Measurements from ENCODE around the gene NKD1.

DNA sequence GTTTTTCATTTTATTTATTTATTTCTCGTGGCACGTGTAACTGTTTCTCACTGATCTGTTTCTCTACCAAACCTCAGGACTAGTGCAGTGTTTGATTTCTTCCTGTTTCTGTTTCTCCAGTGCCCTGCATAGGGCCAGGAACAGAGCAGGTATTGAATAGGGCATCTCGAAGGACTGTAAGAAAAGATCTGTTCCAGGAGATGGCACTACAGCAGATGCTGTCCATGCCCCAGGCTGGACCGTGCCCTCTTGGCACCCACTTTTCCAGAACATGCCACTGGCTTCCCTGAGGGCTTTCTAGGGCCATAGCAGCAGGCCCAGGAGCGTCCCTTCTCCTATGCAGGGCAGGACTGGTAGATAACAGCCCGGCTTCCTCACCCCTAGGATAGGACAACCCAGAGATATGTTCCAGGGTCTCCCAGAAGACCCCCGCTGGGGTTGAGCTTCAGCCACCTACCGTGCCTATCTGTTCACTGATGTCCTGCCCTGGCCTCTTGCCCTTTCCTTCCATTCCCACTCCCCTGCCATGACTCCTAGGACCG lies 128.6 kb downstream of the NKD1 start:
- TF ChIP-seq, protein P1, sequence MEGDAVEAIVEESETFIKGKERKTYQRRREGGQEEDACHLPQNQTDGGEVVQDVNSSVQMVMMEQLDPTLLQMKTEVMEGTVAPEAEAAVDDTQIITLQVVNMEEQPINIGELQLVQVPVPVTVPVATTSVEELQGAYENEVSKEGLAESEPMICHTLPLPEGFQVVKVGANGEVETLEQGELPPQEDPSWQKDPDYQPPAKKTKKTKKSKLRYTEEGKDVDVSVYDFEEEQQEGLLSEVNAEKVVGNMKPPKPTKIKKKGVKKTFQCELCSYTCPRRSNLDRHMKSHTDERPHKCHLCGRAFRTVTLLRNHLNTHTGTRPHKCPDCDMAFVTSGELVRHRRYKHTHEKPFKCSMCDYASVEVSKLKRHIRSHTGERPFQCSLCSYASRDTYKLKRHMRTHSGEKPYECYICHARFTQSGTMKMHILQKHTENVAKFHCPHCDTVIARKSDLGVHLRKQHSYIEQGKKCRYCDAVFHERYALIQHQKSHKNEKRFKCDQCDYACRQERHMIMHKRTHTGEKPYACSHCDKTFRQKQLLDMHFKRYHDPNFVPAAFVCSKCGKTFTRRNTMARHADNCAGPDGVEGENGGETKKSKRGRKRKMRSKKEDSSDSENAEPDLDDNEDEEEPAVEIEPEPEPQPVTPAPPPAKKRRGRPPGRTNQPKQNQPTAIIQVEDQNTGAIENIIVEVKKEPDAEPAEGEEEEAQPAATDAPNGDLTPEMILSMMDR (IDR thresholded peaks at IDR 0.05): no peak
- no peak for TF ChIP-seq EP300 (IDR thresholded peaks at IDR 0.05)
- TF ChIP-seq POLR2A (IDR thresholded peaks at IDR 0.05): no peak
- no peak for TF ChIP-seq POLR2AphosphoS5 (IDR thresholded peaks at IDR 0.05)
